ENCODE results near the gene ENG.
A peak's percentile ranks its signal among the peaks of the same experiment; 100 is the strongest.

Gene ENG

GRCh38 chr9:127880143-127880542, 25.7 kb upstream of the ENG start:
- Histone ChIP-seq H3K27ac (no peak overlapping the region), H3K9me3 (ENCODE audit: severe bottlenecking) (no peaks in the 10 kb centered on the region), H3K36me3 (peaks cover 6% of the 10 kb centered on the region), H3K4me3 (ENCODE audit: low read depth, low read length) (no peak overlapping the region), H3K27me3 (ENCODE audit: insufficient read depth, low read depth, severe bottlenecking) (no peaks in the 10 kb centered on the region)
- TF ChIP-seq CTCF (IDR thresholded peaks at IDR 0.05; ENCODE audit: low read depth, low read length), result no peak
- no peak for DNase-seq

GRCh38 chr9:127878652-127879390, 24.4 kb upstream of the ENG start:
- no peak for TF ChIP-seq CTCF (IDR thresholded peaks at IDR 0.05; ENCODE audit: low read depth, low read length)
- H3K9me3 ChIP-seq (ENCODE audit: severe bottlenecking), result no peaks in the 10 kb centered on the region
- no peak overlapping the region for H3K4me3 ChIP-seq (ENCODE audit: low read depth, low read length)
- no peak for DNase-seq
- peaks cover 10% of the 10 kb centered on the region for H3K36me3 ChIP-seq
- H3K27me3 ChIP-seq (ENCODE audit: insufficient read depth, low read depth, severe bottlenecking), result no peaks in the 10 kb centered on the region
- H3K27ac ChIP-seq, result peak overlapping the region; percentile 79

GRCh38 chr9:127878001-127878651, 23.7 kb upstream of the ENG start:
- peak overlapping the region; percentile 76 for H3K4me3 ChIP-seq (ENCODE audit: low read depth, low read length)

GRCh38 chr9:127877566-127877998, 23.1 kb upstream of the ENG start, which contains the start of gene AK1:
Gene AK1, minus strand, starts transcription at chr9:127877675. Its CDS starts 3,058 bp downstream, at chr9:127874617.
- DNase-seq, result peak; percentile 91
- no peaks in the 10 kb centered on the region for H3K9me3 ChIP-seq (ENCODE audit: severe bottlenecking)
- H3K27me3 ChIP-seq (ENCODE audit: insufficient read depth, low read depth, severe bottlenecking), result no peaks in the 10 kb centered on the region
- H3K36me3 ChIP-seq, result peaks cover 20% of the 10 kb centered on the region
- peak within 1 kb of the TSS; percentile 76 for H3K4me3 ChIP-seq (ENCODE audit: low read depth, low read length)
- no peak for TF ChIP-seq CTCF (IDR thresholded peaks at IDR 0.05; ENCODE audit: low read depth, low read length)
- peak within 1 kb of the TSS; percentile 79 for H3K27ac ChIP-seq

More at GRCh38 chr9:127878001-127878651, 23.7 kb upstream of the ENG start:
- no peaks in the 10 kb centered on the region for H3K27me3 ChIP-seq (ENCODE audit: insufficient read depth, low read depth, severe bottlenecking)
- no peak for TF ChIP-seq CTCF (IDR thresholded peaks at IDR 0.05; ENCODE audit: low read depth, low read length)
- H3K27ac ChIP-seq, result peak overlapping the region; percentile 79
- no peaks in the 10 kb centered on the region for H3K9me3 ChIP-seq (ENCODE audit: severe bottlenecking)
- DNase-seq, result peak; percentile 74
- peaks cover 15% of the 10 kb centered on the region for H3K36me3 ChIP-seq

- Histone ChIP-seq H3K27ac (peak overlapping the region; percentile 79), H3K36me3 (peaks cover 26% of the 10 kb centered on the region), H3K9me3 (ENCODE audit: severe bottlenecking) (no peaks in the 10 kb centered on the region), H3K4me3 (ENCODE audit: low read depth, low read length) (peak overlapping the region; percentile 76), H3K27me3 (ENCODE audit: insufficient read depth, low read depth, severe bottlenecking) (no peaks in the 10 kb centered on the region)
- no peak for TF ChIP-seq CTCF (IDR thresholded peaks at IDR 0.05; ENCODE audit: low read depth, low read length)
- no peak for DNase-seq
These were observed 22.5 kb upstream of the ENG start for GRCh38 chr9:127876764-127877562.

Data from WERI-Rb-1 (cell line).